Skeletal muscle satellite cell (primary cell): ENCODE results near the gene GREB1L.

ENCODE experiments used
- H3K27me3 ChIP-seq: 2 replicates; pipeline ENCODE4 v1.7.0; 2013; ENCODE audit warnings: low read length; ENCODE audit not compliant: control insufficient read depth, insufficient read depth
- H3K36me3 ChIP-seq: 2 replicates; pipeline ENCODE4 v1.7.0; 2013; ENCODE audit warnings: mild to moderate bottlenecking, control low read depth, low read length; ENCODE audit not compliant: insufficient read depth
- H3K4me1 ChIP-seq: 2 replicates; pipeline ENCODE4 v1.7.0; 2013; ENCODE audit warnings: low read length; ENCODE audit not compliant: control insufficient read depth, insufficient read depth
- H3K4me2 ChIP-seq: 2 replicates; pipeline ENCODE4 v1.7.0; 2013; ENCODE audit warnings: mild to moderate bottlenecking, low read length
- H3K4me3 ChIP-seq: 2 replicates; pipeline ENCODE4 v1.7.0; 2013; ENCODE audit warnings: low read length
- H3K9ac ChIP-seq: 2 replicates; pipeline ENCODE4 v1.7.0; 2013; ENCODE audit warnings: mild to moderate bottlenecking, low read depth, low read length, moderate library complexity
- H3K9me3 ChIP-seq: replicated peaks from 2 replicates; pipeline ENCODE4 v1.7.0; 2013; ENCODE audit warnings: mild to moderate bottlenecking, control low read depth, low read length

GREB1L gene

GRCh38 chr18:21291106-21291505 lies 49.1 kb downstream of the GREB1L start:
- H3K36me3 ChIP-seq = no peaks in the 10 kb centered on the region
- no peaks in the 10 kb centered on the region for H3K9me3 ChIP-seq
- no peaks in the 10 kb centered on the region for H3K27me3 ChIP-seq
- no peak overlapping the region for H3K9ac ChIP-seq
- H3K4me1 ChIP-seq = peaks cover 3% of the 10 kb centered on the region
- H3K4me2 ChIP-seq = no peak overlapping the region
- H3K4me3 ChIP-seq = no peak overlapping the region

GRCh38 chr18:21293479-21293878 lies 51.4 kb downstream of the GREB1L start:
- H3K4me3 ChIP-seq = no peak overlapping the region
- no peak overlapping the region for H3K9ac ChIP-seq
- no peak overlapping the region for H3K4me2 ChIP-seq
- peaks cover 6% of the 10 kb centered on the region for H3K4me1 ChIP-seq
- no peaks in the 10 kb centered on the region for H3K27me3 ChIP-seq
- H3K9me3 ChIP-seq = no peaks in the 10 kb centered on the region
- H3K36me3 ChIP-seq = no peaks in the 10 kb centered on the region

GRCh38 chr18:21295101-21295500 lies 53.1 kb downstream of the GREB1L start:
- no peak overlapping the region for H3K4me3 ChIP-seq

GRCh38 chr18:21296045-21296444 lies 54.0 kb downstream of the GREB1L start:
- H3K9ac ChIP-seq = no peak overlapping the region
- no peaks in the 10 kb centered on the region for H3K36me3 ChIP-seq
- no peaks in the 10 kb centered on the region for H3K27me3 ChIP-seq
- H3K4me3 ChIP-seq = no peak overlapping the region
- H3K9me3 ChIP-seq = no peaks in the 10 kb centered on the region
- H3K4me2 ChIP-seq = no peak overlapping the region
- H3K4me1 ChIP-seq = peaks cover 19% of the 10 kb centered on the region

More at GRCh38 chr18:21295101-21295500, 53.1 kb downstream of the GREB1L start:
- peaks cover 11% of the 10 kb centered on the region for H3K4me1 ChIP-seq
- no peaks in the 10 kb centered on the region for H3K27me3 ChIP-seq
- no peaks in the 10 kb centered on the region for H3K9me3 ChIP-seq
- H3K4me2 ChIP-seq = no peak overlapping the region
- no peaks in the 10 kb centered on the region for H3K36me3 ChIP-seq
- no peak overlapping the region for H3K9ac ChIP-seq

GRCh38 chr18:21298351-21298750 lies 56.3 kb downstream of the GREB1L start:
- Histone ChIP-seq H3K4me2 (no peak overlapping the region), H3K9me3 (no peaks in the 10 kb centered on the region), H3K4me3 (no peak overlapping the region), H3K9ac (no peak overlapping the region), H3K36me3 (no peaks in the 10 kb centered on the region), H3K4me1 (peaks cover 19% of the 10 kb centered on the region), H3K27me3 (no peaks in the 10 kb centered on the region)

GRCh38 chr18:21300035-21300907 lies 58.2 kb downstream of the GREB1L start:
- Histone ChIP-seq H3K27me3 (no peaks in the 10 kb centered on the region), H3K4me3 (no peak overlapping the region), H3K9me3 (no peaks in the 10 kb centered on the region), H3K4me2 (no peak overlapping the region), H3K4me1 (peaks cover 27% of the 10 kb centered on the region), H3K9ac (no peak overlapping the region), H3K36me3 (no peaks in the 10 kb centered on the region)

- Histone ChIP-seq H3K9me3 (no peaks in the 10 kb centered on the region), H3K9ac (no peak overlapping the region), H3K27me3 (no peaks in the 10 kb centered on the region), H3K4me2 (no peak overlapping the region), H3K36me3 (no peaks in the 10 kb centered on the region), H3K4me1 (peaks cover 27% of the 10 kb centered on the region), H3K4me3 (no peak overlapping the region)
Observed at GRCh38 chr18:21300908-21301200, 58.8 kb downstream of the GREB1L start.

- Histone ChIP-seq H3K9ac (no peak overlapping the region), H3K36me3 (no peaks in the 10 kb centered on the region), H3K4me1 (peaks cover 21% of the 10 kb centered on the region), H3K4me3 (no peak overlapping the region), H3K27me3 (no peaks in the 10 kb centered on the region), H3K4me2 (no peak overlapping the region), H3K9me3 (no peaks in the 10 kb centered on the region)
Observed at GRCh38 chr18:21303445-21303844, 61.4 kb downstream of the GREB1L start.

GRCh38 chr18:21303895-21304294 lies 61.9 kb downstream of the GREB1L start:
- no peak overlapping the region for H3K4me3 ChIP-seq
- no peak overlapping the region for H3K4me2 ChIP-seq
- no peaks in the 10 kb centered on the region for H3K36me3 ChIP-seq
- no peaks in the 10 kb centered on the region for H3K9me3 ChIP-seq
- H3K4me1 ChIP-seq = peaks cover 17% of the 10 kb centered on the region
- H3K9ac ChIP-seq = no peak overlapping the region
- no peaks in the 10 kb centered on the region for H3K27me3 ChIP-seq

- H3K4me1 ChIP-seq = peaks cover 11% of the 10 kb centered on the region
- no peak overlapping the region for H3K4me3 ChIP-seq
- H3K9me3 ChIP-seq = no peaks in the 10 kb centered on the region
- H3K4me2 ChIP-seq = no peak overlapping the region
- H3K36me3 ChIP-seq = no peaks in the 10 kb centered on the region
- no peak overlapping the region for H3K9ac ChIP-seq
- no peaks in the 10 kb centered on the region for H3K27me3 ChIP-seq
Observed at GRCh38 chr18:21305621-21306020, 63.6 kb downstream of the GREB1L start.

- H3K4me3 ChIP-seq = no peak overlapping the region
- H3K9ac ChIP-seq = no peak overlapping the region
- no peaks in the 10 kb centered on the region for H3K9me3 ChIP-seq
- H3K4me2 ChIP-seq = no peak overlapping the region
- no peaks in the 10 kb centered on the region for H3K27me3 ChIP-seq
- H3K4me1 ChIP-seq = peaks cover 8% of the 10 kb centered on the region
- H3K36me3 ChIP-seq = no peaks in the 10 kb centered on the region
Observed at GRCh38 chr18:21306368-21306767, 64.3 kb downstream of the GREB1L start.

- no peaks in the 10 kb centered on the region for H3K9me3 ChIP-seq
- H3K4me1 ChIP-seq = peaks cover 8% of the 10 kb centered on the region
- H3K4me3 ChIP-seq = no peak overlapping the region
- no peaks in the 10 kb centered on the region for H3K27me3 ChIP-seq
- H3K36me3 ChIP-seq = no peaks in the 10 kb centered on the region
- H3K4me2 ChIP-seq = no peak overlapping the region
- H3K9ac ChIP-seq = no peak overlapping the region
Observed at GRCh38 chr18:21307578-21307977, 65.5 kb downstream of the GREB1L start.
